GM23248 (cell line): ENCODE results near the gene HOPX. TPM values are rescaled to one million over a fixed set of nuclear protein-coding genes. Genes with fewer than 3 reads are reported as not detected.
"Not testable (repeated sequence)": the region's sequence is repeated elsewhere in the genome, so short reads cannot be mapped to it uniquely, and the experiment has no call there.

Source experiments
- DNase-seq: peaks from one replicate; pipeline ENCODE4 v3.0.0-alpha.2; 2015
- H2AFZ ChIP-seq: fragments of 200-600 bp; sonication (generic); 2 replicates; pipeline ENCODE4 v1.6.1; 2016; ENCODE audit warnings: antibody characterized with exemption
- H3F3A ChIP-seq: fragments of 200-600 bp; sonication (generic); 2 replicates; pipeline ENCODE4 v1.6.1; 2016; ENCODE audit warnings: mild to moderate bottlenecking, antibody characterized with exemption, mixed run types; ENCODE audit not compliant: insufficient read depth
- H3K27ac ChIP-seq: fragments of 200-600 bp; sonication (generic); 2 replicates; pipeline ENCODE4 v1.5.1; 2016; ENCODE audit warnings: mild to moderate bottlenecking
- H3K27me3 ChIP-seq: fragments of 200-600 bp; sonication (generic); replicated peaks from 2 replicates; pipeline ENCODE4 v1.6.1; 2016; ENCODE audit warnings: mild to moderate bottlenecking; ENCODE audit not compliant: insufficient read depth
- H3K36me3 ChIP-seq: fragments of 200-600 bp; sonication (generic); 2 replicates; pipeline ENCODE4 v1.6.1; 2016; ENCODE audit warnings: low read depth, mild to moderate bottlenecking
- H3K4me1 ChIP-seq: fragments of 200-600 bp; sonication (generic); 2 replicates; pipeline ENCODE4 v1.6.1; 2016; ENCODE audit warnings: mild to moderate bottlenecking; ENCODE audit not compliant: insufficient read depth
- H3K4me2 ChIP-seq: fragments of 200-600 bp; sonication (generic); one replicate; pipeline ENCODE4 v1.6.1; 2016; ENCODE audit warnings: mild to moderate bottlenecking; ENCODE audit not compliant: unreplicated experiment
- H3K4me3 ChIP-seq: fragments of 200-600 bp; sonication (generic); 2 replicates; pipeline ENCODE4 v1.5.1; 2016; ENCODE audit warnings: mild to moderate bottlenecking
- H3K79me2 ChIP-seq: fragments of 200-600 bp; sonication (generic); 2 replicates; pipeline ENCODE4 v1.6.1; 2016; ENCODE audit warnings: mild to moderate bottlenecking; ENCODE audit not compliant: insufficient read depth
- H3K9ac ChIP-seq: fragments of 200-600 bp; sonication (generic); 2 replicates; pipeline ENCODE4 v1.6.1; 2016; ENCODE audit warnings: mild to moderate bottlenecking
- H3K9me2 ChIP-seq: fragments of 200-600 bp; sonication (generic); 2 replicates; pipeline ENCODE4 v1.6.1; 2016; ENCODE audit warnings: mixed run types, mild to moderate bottlenecking, moderate library complexity; ENCODE audit not compliant: insufficient read depth
- H3K9me3 ChIP-seq: fragments of 200-600 bp; sonication (generic); one replicate; pipeline ENCODE4 v1.6.1; 2017; ENCODE audit warnings: low read depth
- H4K20me1 ChIP-seq: fragments of 200-600 bp; sonication (generic); 2 replicates; pipeline ENCODE4 v1.6.0; 2016; ENCODE audit not compliant: insufficient read depth
- EZH2 ChIP-seq: fragments of 200-600 bp; sonication (generic); IDR thresholded peaks from 2 replicates; pipeline ENCODE4 v1.6.1; 2018; ENCODE audit warnings: antibody characterized with exemption, mild to moderate bottlenecking; ENCODE audit not compliant: insufficient read depth, poor library complexity, severe bottlenecking
- EZH2phosphoT487 ChIP-seq: fragments of 200-600 bp; sonication (generic); IDR thresholded peaks from 2 replicates; pipeline ENCODE4 v1.6.1; 2018; ENCODE audit warnings: antibody characterized with exemption, moderate library complexity, mild to moderate bottlenecking, low read depth; ENCODE audit not compliant: insufficient read depth
- WGBS, 2 experiments: methylation state at CpG; one replicate each; pipeline ENCODE4 v1.1.6; 2015 to 2017; ENCODE audit warnings: low lambda C conversion rate in 2 of 2, low coverage in 1 of 2; ENCODE audit errors: missing lambda C conversion rate in 2 of 2; 5-methylcytosine and 5-hydroxymethylcytosine counted together
- in situ Hi-C: fragments of 300-500 bp; cut with MboI; formaldehyde crosslinking; loops from 2 replicates; pipeline ENCODE4 v1.15.0; 2020
- polyA plus RNA-seq: library from polyadenylated mRNA; unstranded; fragments of >200 nt; fragmentation: Nextera tagmentation; extraction: Ambion mirVana; gene quantifications from 2 replicates; pipeline ENCODE4 v1.2.1, GENCODE V29; 2016
- total RNA-seq: library from RNA; depleted of rRNA; stranded (reverse); fragments of >200 nt; shearing (Covaris generic); gene quantifications from 2 replicates; pipeline ENCODE4 v1.2.3, GENCODE V29; 2014

Gene HOPX
- total and polyA plus RNA-seq, 2 experiments from 2014 or later = not detected

DNA sequence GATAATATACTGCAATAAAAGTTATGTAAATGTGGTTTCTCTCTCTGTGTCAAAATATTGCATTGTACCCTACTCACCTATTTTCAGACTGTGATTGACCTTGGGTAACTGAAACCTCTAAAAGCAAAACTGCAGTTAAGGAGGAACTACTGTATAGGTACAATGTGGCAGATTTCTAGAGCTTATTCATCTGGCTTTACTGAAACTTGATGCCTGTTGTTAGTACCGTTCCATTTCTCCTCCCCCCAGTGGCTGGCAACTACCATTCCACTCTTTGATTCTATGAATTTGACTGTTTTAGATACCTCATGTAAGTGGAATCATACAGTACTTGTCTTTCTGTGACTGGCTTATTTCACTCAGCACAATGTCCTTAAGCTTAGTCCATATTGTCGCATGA lies 61.9 kb downstream of the HOPX start:
- Histone ChIP-seq H3K79me2 (no peaks in the 10 kb centered on the region), H3K9me2 (no peaks in the 10 kb centered on the region), H3K4me3 (no peak overlapping the region), H3K9ac (no peak overlapping the region), H4K20me1 (no peaks in the 10 kb centered on the region), H3K27ac (no peak overlapping the region), H3K4me2 (no peak overlapping the region), H3K4me1 (no peaks in the 10 kb centered on the region), H3K36me3 (no peaks in the 10 kb centered on the region), H2AFZ (no peak overlapping the region), H3K9me3 (no peaks in the 10 kb centered on the region), H3K27me3 (peaks cover 69% of the 10 kb centered on the region), H3F3A (no peaks in the 10 kb centered on the region)
- TF ChIP-seq EZH2phosphoT487 (no peak), EZH2 (no peak)
- in situ Hi-C loops = no loop called here
- 41 to 44% methylated on average over 2 of the region's 2 CpGs for WGBS, 2 experiments
- no peak for DNase-seq

DNA sequence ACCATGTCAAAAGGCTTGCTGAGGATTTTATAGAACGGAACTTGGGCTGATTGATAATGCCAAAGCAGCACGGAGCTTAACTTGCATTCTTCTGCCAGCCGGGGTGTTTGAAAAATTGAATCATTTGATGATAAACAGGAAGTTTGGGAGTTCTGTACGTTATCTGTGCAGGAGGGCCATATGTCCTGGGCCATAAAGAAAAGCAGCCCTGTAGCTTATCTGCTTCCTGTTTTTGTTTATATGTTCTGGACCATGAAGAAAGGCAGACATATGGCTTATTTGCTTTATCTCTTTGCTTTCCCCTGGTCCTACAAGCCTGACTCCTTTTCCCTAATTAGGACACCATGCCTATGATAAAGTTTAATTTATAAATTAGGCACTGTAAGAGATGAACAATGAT lies 62.4 kb downstream of the HOPX start:
- Histone ChIP-seq H3K9me2 (no peaks in the 10 kb centered on the region), H3K79me2 (no peaks in the 10 kb centered on the region), H3K4me1 (no peaks in the 10 kb centered on the region), H2AFZ (no peak overlapping the region), H3K27me3 (peaks cover 65% of the 10 kb centered on the region), H3K4me2 (no peak overlapping the region), H3K36me3 (no peaks in the 10 kb centered on the region), H3K9ac (no peak overlapping the region), H3K27ac (no peak overlapping the region), H3K4me3 (no peak overlapping the region), H3F3A (peaks cover 3% of the 10 kb centered on the region; the same call in 1 of the 2 replicates), H3K9me3 (no peaks in the 10 kb centered on the region), H4K20me1 (no peaks in the 10 kb centered on the region)
- no peak for DNase-seq
- in situ Hi-C loops = no loop called here
- 3 to 9% methylated on average over 4 of the region's 4 CpGs for WGBS, 2 experiments
- no peak for TF ChIP-seq EZH2phosphoT487
- TF ChIP-seq EZH2 = no peak

DNA sequence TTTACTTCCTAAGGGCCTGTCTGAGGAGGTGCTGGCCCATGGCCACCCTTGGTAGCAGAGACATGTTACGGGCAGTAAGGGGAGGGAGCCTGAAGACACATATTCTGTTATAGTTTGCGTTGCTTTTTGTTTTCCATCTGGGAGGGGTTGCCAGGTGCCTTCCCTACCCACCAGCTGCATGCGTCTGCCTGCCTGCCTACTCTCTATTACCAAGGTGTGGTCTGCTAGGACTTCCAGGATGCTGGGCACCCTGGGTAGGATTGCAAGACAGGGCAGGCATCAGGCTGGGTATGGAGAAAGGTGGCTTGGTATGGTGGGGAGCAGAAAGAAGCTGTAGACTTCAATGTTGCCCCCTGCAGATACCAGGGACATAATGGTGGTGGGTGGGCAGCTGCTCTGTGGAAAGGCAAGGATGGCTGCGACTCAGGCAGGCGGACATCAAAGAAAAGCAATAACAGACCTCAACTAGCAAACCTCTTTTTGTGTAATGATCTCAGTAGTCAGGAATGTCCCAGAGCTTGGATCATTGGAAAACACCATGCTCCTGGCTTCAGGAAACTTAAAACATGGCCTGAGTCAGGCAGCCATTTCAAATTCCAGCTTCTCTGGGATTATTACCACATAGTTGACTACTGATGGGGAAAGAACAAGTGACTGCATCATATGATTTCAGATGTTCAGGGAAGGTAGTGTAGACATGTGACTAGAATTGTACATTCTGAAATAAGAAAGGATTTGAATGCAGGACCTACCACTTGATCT lies 67.8 kb downstream of the HOPX start:
- H4K20me1 ChIP-seq = no peaks in the 10 kb centered on the region
- no peaks in the 10 kb centered on the region for H3K9me2 ChIP-seq
- no peak overlapping the region for H3K9ac ChIP-seq
- WGBS, 2 experiments = 43 to 47% methylated on average over 5 of the region's 5 CpGs
- in situ Hi-C loops = no loop called here
- DNase-seq = peak; percentile 46
- H3K36me3 ChIP-seq = no peaks in the 10 kb centered on the region
- H3K4me1 ChIP-seq = no peaks in the 10 kb centered on the region
- H3F3A ChIP-seq = peaks cover 6% of the 10 kb centered on the region; the same call in 1 of the 2 replicates
- no peak overlapping the region for H2AFZ ChIP-seq
- H3K27me3 ChIP-seq = peaks cover 31% of the 10 kb centered on the region
- H3K4me2 ChIP-seq = no peak overlapping the region
- H3K9me3 ChIP-seq = no peaks in the 10 kb centered on the region
- no peak overlapping the region for H3K4me3 ChIP-seq
- TF ChIP-seq EZH2phosphoT487 (no peak), EZH2 (no peak)
- H3K27ac ChIP-seq = no peak overlapping the region
- no peaks in the 10 kb centered on the region for H3K79me2 ChIP-seq

DNA sequence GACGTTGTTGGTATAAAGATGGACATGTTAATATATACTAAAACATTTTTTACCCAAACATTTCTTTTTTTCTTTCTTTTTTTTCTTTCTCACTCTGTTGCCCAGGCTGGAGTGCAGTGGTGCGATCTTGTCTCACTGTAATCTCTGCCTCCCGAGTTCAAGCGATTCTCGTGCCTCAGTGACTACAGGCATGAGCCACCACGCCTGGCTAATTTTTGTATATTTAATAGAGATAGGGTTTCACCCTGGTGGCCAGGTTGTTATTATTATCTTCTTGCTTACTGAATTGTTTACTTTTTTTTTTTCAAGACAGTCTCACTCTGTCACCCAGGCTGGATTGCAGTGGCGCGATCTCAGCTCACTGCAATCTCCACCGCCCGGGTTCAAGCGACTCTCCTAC lies 68.8 kb downstream of the HOPX start:
- H4K20me1 ChIP-seq = no peaks in the 10 kb centered on the region
- TF ChIP-seq EZH2phosphoT487 (no peak), EZH2 (no peak)
- in situ Hi-C loops = no loop called here
- H3K27me3 ChIP-seq = peaks cover 40% of the 10 kb centered on the region
- WGBS, 2 experiments = 73 to 75% methylated on average over 11 of the region's 11 CpGs
- no peaks in the 10 kb centered on the region for H3K9me3 ChIP-seq
- H3K79me2 ChIP-seq = no peaks in the 10 kb centered on the region
- no peaks in the 10 kb centered on the region for H3K36me3 ChIP-seq
- H3K4me1 ChIP-seq = no peaks in the 10 kb centered on the region
- no peak overlapping the region for H3K4me2 ChIP-seq
- H3K4me3 ChIP-seq = no peak overlapping the region
- no peaks in the 10 kb centered on the region for H3K9me2 ChIP-seq
- no peak for DNase-seq
- H2AFZ ChIP-seq = no peak overlapping the region
- H3K9ac ChIP-seq = no peak overlapping the region
- no peak overlapping the region for H3K27ac ChIP-seq
- peaks cover 6% of the 10 kb centered on the region; the same call in 1 of the 2 replicates for H3F3A ChIP-seq

DNA sequence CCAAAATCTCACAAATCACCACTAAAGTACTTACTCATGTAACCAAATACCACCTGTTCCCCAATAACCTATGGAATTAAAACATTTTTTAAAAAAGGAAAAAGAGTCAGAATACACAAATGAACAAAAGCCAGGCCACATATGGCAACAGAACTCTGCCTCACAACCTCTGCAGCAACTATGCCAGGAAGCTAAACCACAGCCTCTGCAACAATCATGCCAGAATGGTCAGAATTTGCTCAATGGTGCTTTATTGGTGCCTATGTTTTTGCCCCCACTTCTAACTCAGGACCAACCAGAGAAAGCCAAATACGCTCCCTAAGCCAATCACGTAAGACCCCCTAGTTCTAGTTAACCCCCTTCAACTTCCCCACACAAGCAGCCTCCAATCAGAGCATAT lies 69.6 kb downstream of the HOPX start:
- H3K27ac ChIP-seq = no peak overlapping the region
- in situ Hi-C loops = no loop called here
- no peaks in the 10 kb centered on the region for H3K4me1 ChIP-seq
- peak; percentile 17 for DNase-seq
- no peak overlapping the region for H3K4me2 ChIP-seq
- no peak for TF ChIP-seq EZH2phosphoT487
- no peak for TF ChIP-seq EZH2
- no peaks in the 10 kb centered on the region for H3K79me2 ChIP-seq
- H3K9ac ChIP-seq = no peak overlapping the region
- H3K9me3 ChIP-seq = no peaks in the 10 kb centered on the region
- no peaks in the 10 kb centered on the region for H4K20me1 ChIP-seq
- no peak overlapping the region for H3K4me3 ChIP-seq
- no peak overlapping the region for H2AFZ ChIP-seq
- no peaks in the 10 kb centered on the region for H3K9me2 ChIP-seq
- H3K27me3 ChIP-seq = peaks cover 45% of the 10 kb centered on the region
- no peaks in the 10 kb centered on the region for H3K36me3 ChIP-seq
- peaks cover 6% of the 10 kb centered on the region; the same call in 1 of the 2 replicates for H3F3A ChIP-seq
- 28 to 43% methylated on average over 2 of the region's 2 CpGs for WGBS, 2 experiments

DNA sequence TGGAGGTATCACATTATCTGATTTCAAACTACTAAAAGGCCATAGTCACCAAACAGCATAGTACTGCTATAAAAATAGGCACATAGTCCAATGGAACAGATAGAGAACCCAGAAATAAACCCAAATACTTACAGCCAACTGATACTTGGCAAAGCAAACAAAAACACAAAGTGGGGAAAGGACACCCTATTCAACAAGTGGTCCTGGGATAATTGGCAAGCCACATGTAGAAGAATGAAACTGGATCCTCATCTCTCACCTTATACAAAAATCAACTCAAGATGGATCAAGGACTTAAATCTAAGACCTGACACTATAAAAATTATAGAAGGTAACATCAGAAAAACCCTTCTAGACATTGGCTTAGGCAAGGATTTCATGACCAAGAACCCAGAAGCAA lies 70.9 kb downstream of the HOPX start:
- in situ Hi-C loops, H4K20me1 ChIP-seq, H3K9me2 ChIP-seq, H3K36me3 ChIP-seq, H3K9me3 ChIP-seq, H3K27ac ChIP-seq, H3K79me2 ChIP-seq, DNase-seq, H3K4me3 ChIP-seq, H3K4me2 ChIP-seq, H3K9ac ChIP-seq, H3F3A ChIP-seq, H2AFZ ChIP-seq, H3K4me1 ChIP-seq: not testable (repeated sequence)
- peaks cover 41% of the 10 kb centered on the region for H3K27me3 ChIP-seq
